Ovary (tissue), 3 donors: Measurements from ENCODE around the gene TCAF2.
"Not testable (repeated sequence)": the region's sequence is repeated elsewhere in the genome, so short reads cannot be mapped to it uniquely, and the experiment has no call there.

ENCODE experiments used
- EP300 ChIP-seq: sonication (generic); formaldehyde crosslinking; IDR thresholded peaks from one replicate; pipeline ENCODE4 v1.6.1; 2017; ENCODE audit warnings: antibody characterized with exemption
- POLR2A ChIP-seq: fragments of 450-650 bp; IDR thresholded peaks from one replicate; pipeline ENCODE4 v1.6.1; 2017; ENCODE audit warnings: antibody characterized with exemption, mild to moderate bottlenecking, moderate library complexity
- TF ChIP-seq, protein P1 (sequence below), 3 donors: fragments of 450-650 bp in 2 of 3; fragments of 200-600 bp in 1 of 3; IDR thresholded peaks; one replicate each; pipeline versions ENCODE4 v1.5.1 to v1.8.0; 2016 to 2022; ENCODE audit warnings: antibody characterized with exemption in 3 of 3, mild to moderate bottlenecking in 1 of 3
- donor health status: DM: no; HTN: no; CAD: no.

GRCh38 chr7:143571501-143571900 is 49.3 kb upstream of the TCAF2 start, which contains the start of gene CTAGE15:
- TF ChIP-seq POLR2A, EP300: not testable (repeated sequence)
- TF ChIP-seq, protein P1, sequence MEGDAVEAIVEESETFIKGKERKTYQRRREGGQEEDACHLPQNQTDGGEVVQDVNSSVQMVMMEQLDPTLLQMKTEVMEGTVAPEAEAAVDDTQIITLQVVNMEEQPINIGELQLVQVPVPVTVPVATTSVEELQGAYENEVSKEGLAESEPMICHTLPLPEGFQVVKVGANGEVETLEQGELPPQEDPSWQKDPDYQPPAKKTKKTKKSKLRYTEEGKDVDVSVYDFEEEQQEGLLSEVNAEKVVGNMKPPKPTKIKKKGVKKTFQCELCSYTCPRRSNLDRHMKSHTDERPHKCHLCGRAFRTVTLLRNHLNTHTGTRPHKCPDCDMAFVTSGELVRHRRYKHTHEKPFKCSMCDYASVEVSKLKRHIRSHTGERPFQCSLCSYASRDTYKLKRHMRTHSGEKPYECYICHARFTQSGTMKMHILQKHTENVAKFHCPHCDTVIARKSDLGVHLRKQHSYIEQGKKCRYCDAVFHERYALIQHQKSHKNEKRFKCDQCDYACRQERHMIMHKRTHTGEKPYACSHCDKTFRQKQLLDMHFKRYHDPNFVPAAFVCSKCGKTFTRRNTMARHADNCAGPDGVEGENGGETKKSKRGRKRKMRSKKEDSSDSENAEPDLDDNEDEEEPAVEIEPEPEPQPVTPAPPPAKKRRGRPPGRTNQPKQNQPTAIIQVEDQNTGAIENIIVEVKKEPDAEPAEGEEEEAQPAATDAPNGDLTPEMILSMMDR (IDR thresholded peaks at IDR 0.05), result not testable (repeated sequence)
